ENCODE measurements around the gene LRRC7. TPM values are rescaled to one million over a fixed set of nuclear protein-coding genes. Genes with fewer than 3 reads are reported as not detected.

The LRRC7 gene
- total and polyA plus RNA-seq, 2 experiments from 2014 or later, result 1.2 TPM; not detected in 1

GRCh38 chr1:70164350-70164749 lies 596.6 kb downstream of the LRRC7 start:
- H3K27ac Mint-ChIP-seq, result no peak overlapping the region

More at GRCh38 chr1:70164350-70164749, 596.6 kb downstream of the LRRC7 start:
- H3K9me3 Mint-ChIP-seq, result no peaks in the 10 kb centered on the region
- no peaks in the 10 kb centered on the region for H3K27me3 ChIP-seq (ENCODE audit: insufficient read depth)
- H3K9me2 ChIP-seq (ENCODE audit: insufficient read depth), result no peaks in the 10 kb centered on the region
- H3K36me3 Mint-ChIP-seq (ENCODE audit: low read depth), result peaks cover 15% of the 10 kb centered on the region; the same call in 2 of the 3 replicates
- TF ChIP-seq EZH2phosphoT487 (IDR thresholded peaks at IDR 0.05; ENCODE audit: unreplicated experiment), result no peak
- no peak for TF ChIP-seq ZNF462 (CRISPR knock-in tag; IDR thresholded peaks at IDR 0.05)
- TF ChIP-seq CTCF (conservative IDR thresholded peaks at IDR 0.05; ENCODE audit: low read depth in 2 of 2), result no peak
- TF ChIP-seq ZNF114 (CRISPR knock-in tag; IDR thresholded peaks at IDR 0.05), result no peak
- TF ChIP-seq NANOG (IDR thresholded peaks at IDR 0.05; ENCODE audit: borderline replicate concordance), result no peak
- TF ChIP-seq ZNF331 (CRISPR knock-in tag; IDR thresholded peaks at IDR 0.05; ENCODE audit: low read depth), result no peak
- TF ChIP-seq REST (IDR thresholded peaks at IDR 0.05; ENCODE audit: unreplicated experiment), result no peak
- H3K4me1 ChIP-seq (ENCODE audit: insufficient read depth), result no peaks in the 10 kb centered on the region
- H3K4me3 ChIP-seq, result no peak overlapping the region
- no peak overlapping the region for H3K4me2 ChIP-seq
- no peak for DNase-seq (ENCODE audit: low spot score)
- peaks cover 2% of the 10 kb centered on the region for H3K27me3 Mint-ChIP-seq (ENCODE audit: insufficient read depth, low read depth, poor library complexity)
- ATAC-seq, result no peak
- H3K27ac ChIP-seq (ENCODE audit: low read depth), result no peak overlapping the region
- H4K20me1 ChIP-seq (replicated peaks; ENCODE audit: insufficient read depth), result no peaks in the 10 kb centered on the region; the same call in 1 of the 2 replicates
- no peaks in the 10 kb centered on the region for H3F3A ChIP-seq (replicated peaks; ENCODE audit: low read depth)
- H3K4me1 Mint-ChIP-seq, result peaks cover 4% of the 10 kb centered on the region
- H3K79me2 ChIP-seq (replicated peaks; ENCODE audit: insufficient read depth), result no peaks in the 10 kb centered on the region
- no peaks in the 10 kb centered on the region for H3K36me3 ChIP-seq (ENCODE audit: insufficient read depth)
- H2AFZ ChIP-seq, result no peak overlapping the region
- no peak overlapping the region for H3K4me3 Mint-ChIP-seq
